Fibroblast of the aortic adventitia (primary cell): Measurements from ENCODE around the gene CYB5A. TPM values are rescaled to one million over a fixed set of nuclear protein-coding genes. Genes with fewer than 3 reads are reported as not detected.

Experiments used
- DNase-seq: peaks from one replicate; pipeline ENCODE4 v3.0.0-alpha.2; 2010; ENCODE audit warnings: low read depth
- H3K4me3 ChIP-seq: 2 replicates; pipeline ENCODE4 v1.5.1; 2011; ENCODE audit warnings: low read depth, mild to moderate bottlenecking, control low read depth, low read length, moderate library complexity
- CTCF ChIP-seq: IDR thresholded peaks from 2 replicates; pipeline ENCODE4 v1.5.1; 2011; ENCODE audit warnings: mild to moderate bottlenecking, low read length, control low read depth, inconsistent platforms; ENCODE audit not compliant: insufficient read depth
- total RNA-seq: library from RNA; depleted of rRNA; stranded (reverse); fragments of >200 nt; gene quantifications from 2 replicates; pipeline ENCODE4 v1.2.3, GENCODE V29; 2012; ENCODE audit warnings: low replicate concordance

The CYB5A gene
- total RNA-seq, 1 donor: 38.8 TPM

GRCh38 chr18:74241970-74242369 lies 49.8 kb downstream of the CYB5A start:
- no peak overlapping the region for H3K4me3 ChIP-seq
- DNase-seq: no peak

DNA sequence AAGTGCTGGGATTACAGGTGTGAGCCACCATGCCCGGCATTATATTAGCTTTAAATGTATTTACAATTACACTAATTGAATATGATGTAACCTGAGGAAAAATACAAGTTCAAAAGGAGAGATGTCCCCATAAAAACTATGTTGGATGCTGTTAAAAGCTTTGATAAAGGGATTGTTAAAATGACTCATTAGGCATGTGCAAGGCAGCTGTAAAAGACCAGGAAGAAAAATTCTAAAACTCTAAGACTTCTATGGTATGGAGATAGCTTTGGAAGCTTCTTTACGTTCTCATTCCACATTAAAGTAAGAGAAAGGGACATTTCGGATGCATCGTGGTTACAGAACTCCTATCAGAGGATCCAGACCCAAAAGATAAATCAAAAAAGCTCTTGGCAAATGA lies 50.3 kb downstream of the CYB5A start:
- TF ChIP-seq CTCF: no peak
- no peak overlapping the region for H3K4me3 ChIP-seq
- no peak for DNase-seq

More at GRCh38 chr18:74241970-74242369, 49.8 kb downstream of the CYB5A start:
- TF ChIP-seq CTCF: no peak

DNA sequence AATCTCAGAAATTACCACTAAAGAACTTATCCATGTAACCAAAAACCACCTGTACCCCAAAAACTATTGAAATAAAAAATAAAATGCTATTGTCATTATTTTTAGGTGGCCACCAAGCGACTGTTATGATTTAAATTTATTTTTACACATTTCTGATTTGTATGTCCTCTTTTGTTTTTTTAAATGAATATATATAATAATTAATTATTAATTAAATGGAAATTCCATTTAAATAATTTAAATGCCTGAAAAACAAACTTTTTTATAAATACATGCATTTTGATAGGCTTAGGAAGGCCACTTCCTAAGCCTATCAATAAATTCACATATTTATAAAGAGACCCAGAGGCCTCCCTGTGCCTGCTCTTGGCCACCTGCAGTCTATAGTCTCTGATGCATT lies 52.2 kb downstream of the CYB5A start:
- no peak for DNase-seq
- no peak overlapping the region for H3K4me3 ChIP-seq
- TF ChIP-seq CTCF: no peak

DNA sequence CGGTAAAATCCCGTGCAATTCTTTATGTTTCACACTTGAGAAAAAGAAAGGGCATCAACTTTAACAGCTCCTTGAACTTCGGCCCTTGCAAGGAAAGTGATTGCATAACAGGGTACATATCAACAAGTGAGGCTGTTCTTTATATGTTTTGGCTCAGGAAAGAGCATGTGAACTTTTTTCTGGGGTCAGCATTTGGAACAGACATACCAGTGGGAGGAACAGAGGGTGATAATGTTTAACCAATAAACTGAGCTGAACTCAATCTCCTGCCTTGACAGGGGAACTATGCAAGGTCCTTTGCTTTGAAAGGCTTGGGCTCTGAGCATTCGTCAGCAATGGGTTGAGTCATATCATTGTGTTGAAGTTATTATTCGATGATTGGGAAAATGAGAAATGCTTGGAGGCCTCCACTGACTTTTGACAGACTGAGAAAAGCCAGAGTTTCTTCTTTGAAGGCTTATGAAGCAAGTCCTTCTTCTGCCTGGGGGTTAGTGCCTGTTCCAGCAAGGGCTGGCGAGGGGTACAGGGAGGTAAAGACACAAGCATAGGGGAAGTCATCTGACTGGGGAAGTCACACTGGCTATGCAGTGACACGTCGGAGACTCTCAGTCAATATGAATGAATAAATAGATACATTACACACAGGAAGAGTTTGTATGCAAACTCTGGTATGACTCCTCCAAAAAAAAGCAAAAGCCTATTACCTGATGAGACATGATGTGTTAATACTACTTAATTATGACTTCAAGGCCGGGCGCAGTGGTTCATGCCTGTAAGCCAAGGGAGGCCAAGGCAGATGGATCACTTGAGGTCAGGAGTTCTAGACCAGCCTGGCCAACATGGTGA lies 57.2 kb downstream of the CYB5A start:
- TF ChIP-seq CTCF: no peak

DNA sequence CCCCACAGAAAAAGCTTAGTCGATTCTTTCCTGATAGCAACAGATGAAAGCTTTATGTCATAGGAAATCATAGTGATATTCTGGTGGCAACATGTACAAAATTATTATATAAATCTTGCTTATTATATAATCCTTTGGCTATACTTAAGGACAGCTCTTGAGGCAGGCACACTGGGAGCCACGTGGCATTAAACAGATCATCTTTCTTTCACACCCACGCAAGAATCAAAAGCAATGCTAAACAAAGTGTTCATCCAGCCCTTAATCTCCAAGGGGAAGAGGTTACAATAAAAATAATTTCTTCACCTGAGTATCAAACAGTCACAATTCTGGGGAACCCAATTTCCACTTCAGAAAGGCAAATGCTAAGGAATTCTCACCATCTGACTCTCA lies 57.8 kb downstream of the CYB5A start:
- no peak for DNase-seq
- H3K4me3 ChIP-seq: no peak overlapping the region
- TF ChIP-seq CTCF: no peak

More for the DNA sequence above, 57.2 kb downstream of the CYB5A start:
- DNase-seq: peak; percentile 97
- H3K4me3 ChIP-seq: no peak overlapping the region

DNA sequence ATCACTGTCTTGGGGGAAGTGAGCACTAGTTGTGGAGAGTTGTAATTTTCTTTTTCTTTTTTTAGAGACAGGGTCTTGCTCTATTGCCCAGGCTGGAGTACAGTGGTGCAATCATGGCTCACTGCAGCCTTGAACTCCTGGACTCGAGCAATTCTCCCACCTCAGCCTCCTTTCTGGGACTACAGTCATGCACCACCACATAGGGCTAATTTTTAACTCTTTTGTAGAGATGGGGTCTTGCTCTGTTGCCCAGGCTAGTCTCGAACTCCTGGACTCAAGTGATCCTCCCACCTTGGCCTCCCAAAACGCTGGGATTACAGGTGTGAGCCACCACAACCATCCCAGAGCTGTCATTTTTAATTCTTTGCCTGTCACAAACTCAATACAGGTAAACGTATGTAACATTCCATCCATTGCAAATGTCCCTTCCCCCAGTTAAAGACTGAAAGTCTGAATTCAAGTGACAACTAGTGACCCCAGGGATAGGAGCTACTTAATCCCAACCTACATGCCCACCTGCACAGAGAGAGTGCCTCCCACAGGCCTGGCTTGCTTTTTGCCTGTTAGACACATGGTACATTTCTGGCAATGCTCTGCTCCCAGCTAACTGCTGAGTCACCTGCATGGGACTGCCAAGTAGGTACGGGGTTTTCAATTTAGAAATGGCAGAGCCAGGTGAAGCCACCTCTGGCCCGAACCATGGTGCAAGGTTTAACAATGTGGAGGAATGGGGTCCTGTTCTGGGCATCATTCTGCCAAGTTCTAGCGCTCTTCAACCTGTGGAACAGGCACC lies 60.6 kb downstream of the CYB5A start:
- no peak for DNase-seq
- TF ChIP-seq CTCF: no peak
- H3K4me3 ChIP-seq: no peak overlapping the region
